ENCODE results near the gene DDIT4.

DDIT4 gene

DNA sequence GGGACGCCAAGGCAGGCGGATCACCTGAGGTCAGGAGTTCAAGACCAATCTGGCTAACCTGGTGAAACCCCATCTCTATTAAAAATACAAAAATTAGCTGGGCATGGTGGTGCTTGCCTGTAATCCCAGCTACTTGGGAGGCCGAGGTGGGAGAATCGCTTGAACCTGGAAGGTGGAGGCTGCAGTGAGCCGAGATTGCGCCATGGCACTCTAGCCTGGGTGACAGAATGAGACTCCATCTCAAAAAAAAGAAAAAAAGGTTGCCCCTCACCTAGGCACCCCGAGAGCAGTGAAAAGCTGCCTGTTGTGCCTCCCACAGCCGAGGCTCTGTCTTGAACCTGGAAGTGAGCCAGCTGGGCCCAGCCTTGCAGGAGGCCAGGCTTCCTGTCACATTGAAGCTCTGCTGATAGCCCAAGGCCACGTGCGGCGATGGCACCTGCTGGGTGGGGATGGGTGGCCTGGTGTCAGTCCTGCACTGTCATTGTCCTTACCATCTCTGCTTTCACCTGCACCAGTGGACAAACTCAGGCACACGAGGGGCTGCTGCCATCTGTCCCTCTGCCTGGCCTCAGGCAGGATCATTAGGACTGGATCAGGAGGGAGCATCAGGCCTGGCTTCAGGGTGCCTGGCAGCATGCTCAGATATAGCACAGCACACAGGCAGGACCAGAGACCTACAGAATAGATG is 43.2 kb downstream of the DDIT4 start:
- DNase-seq (ENCODE audit: low read depth), result no peak

DNA sequence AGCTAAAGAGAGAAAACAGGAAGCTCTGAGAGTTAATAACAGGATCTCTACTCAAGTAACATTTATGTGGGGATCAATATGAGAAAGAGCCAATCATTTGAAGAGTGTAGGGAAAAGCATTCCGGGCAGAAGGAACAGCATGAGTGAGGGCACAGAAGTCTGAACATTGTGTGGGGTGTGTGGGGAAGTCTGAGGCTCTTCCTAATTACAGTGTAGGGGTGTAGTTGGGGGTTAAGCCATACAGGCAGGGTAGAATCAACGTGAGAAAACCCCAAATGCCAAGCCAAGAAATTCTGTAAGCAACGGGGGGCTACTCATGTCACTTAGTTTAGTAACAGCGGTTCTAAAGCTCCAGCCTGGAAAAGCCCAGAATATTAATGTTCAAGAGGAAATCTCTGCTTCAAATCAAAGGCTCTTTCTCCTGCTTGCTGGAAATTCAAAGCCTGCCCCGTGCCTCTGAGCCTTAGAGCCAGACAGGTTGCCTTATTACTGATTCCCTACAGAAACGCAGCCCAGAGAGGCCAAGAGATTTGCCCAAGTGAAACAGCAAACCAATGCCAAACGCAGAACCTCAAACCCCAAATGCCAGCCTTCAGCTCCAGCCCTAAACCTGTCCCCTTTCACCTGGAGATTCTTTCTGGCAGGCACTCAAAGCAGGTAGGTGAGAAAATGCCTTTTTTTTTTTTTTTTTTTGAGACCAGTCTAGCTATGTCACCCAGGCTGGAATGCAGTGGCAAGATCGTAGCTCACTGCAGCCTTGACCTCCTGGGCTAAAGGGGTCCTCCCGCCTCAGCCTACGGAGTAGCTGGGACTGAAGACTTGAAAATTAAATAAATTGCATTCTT is 44.9 kb downstream of the DDIT4 start:
- DNase-seq (ENCODE audit: low read depth), result no peak

DNA sequence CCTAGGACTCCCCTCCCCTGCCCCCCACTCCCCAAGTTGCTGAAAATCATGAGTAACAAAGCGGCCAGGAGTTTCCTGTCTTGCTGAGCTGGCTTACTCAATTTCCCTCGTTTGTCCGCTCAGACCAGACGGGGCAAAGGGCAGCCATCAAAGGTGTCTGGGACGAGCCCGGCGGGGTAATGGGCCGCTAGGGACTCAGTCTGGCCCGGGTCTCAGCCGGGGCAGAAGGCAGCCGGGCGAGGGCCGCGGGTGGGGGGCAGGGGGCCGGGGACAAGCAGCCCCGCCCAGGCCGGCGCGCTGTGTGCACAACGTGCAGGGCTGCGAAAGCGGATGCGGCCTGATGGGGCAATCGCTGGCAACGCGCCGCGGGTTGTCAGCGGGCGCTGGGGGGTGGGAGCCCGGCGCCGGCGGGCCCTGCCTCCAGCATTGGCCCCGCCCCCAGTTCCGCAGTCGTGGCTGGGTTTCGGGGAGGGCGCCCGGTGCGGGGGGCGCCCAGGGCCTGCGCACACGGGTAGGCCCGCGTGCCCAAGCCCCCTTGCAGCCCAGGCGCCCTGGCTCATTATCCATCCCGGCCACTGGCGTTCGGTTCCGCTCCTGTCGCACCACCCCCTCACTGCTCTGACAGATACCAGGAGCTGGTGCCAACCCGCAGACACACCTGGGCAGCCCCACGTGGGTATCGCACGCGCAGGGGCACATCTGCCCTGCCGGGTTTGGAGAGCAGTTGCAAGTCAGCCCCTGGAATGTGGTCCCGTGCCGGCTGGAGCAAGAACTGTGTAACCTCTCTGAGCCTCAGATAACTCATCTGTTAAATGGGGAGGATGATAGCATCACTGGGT is 45.9 kb downstream of the DDIT4 start:
- DNase-seq (ENCODE audit: low read depth), result peak; percentile 85

DNA sequence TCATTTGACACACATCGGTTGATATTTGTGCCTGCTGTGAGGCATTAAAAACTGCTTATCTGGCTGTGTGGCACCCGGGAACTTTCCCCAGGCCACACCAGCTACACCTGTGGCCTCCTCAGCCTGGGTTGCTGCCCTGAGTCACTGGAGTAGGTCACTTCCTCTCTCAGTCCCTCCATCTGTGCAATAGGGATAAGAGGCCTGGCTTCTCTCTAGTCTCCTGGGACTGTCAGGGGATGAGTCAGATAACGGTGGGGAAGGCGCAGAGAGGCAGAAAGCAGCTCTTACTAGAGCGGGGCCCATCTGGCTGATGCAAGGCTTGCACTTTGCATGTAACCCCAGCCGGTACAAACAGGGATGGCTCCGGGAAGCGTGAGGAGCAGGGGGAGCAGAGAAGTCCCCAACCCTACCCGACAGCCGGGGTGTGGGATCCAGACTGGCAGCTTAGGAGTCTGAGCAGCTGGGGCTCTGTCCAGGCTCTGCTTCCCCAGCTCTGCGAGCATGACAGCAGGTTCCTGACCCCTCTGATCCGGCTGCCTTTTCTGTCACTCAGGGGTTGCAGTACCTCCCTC is 47.0 kb downstream of the DDIT4 start:
- DNase-seq (ENCODE audit: low read depth), result peak; percentile 100

DNA sequence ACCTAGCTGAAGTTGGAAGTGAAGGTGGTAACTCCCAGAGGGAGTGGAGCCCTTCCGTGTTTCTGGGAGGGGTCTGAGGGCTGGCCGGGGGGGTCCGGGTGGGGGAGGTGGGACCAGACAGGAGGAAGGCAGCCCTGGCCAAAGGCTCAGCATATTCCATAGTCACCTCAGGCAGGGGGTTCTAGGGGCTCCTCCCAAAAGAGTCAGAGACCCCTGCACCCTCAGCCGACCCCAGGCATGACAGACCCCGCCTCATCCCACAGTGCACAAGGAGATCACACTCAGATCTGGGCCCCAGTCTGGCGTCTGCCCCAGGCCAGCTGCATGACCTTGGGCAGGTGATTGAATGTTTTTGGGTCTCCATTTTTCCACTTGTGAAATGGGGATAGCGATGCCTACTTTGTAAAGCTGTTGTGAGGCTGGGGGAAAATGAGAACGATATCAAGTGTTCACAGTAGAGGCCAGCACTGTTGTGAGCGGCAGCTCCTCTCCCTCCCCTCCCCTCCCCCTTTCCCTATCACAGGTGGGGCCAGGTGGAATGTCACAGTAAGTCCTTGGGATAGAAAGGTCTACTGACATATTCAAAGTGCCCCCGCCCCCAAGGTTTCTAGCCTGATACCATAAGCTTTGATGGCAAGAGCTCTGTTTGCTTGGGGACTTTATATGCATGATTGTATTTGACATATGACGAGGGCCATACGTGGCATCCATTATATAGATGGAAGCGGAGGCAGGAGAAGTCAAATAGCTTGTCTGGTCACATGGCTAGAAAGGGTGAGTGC is 47.7 kb downstream of the DDIT4 start:
- DNase-seq (ENCODE audit: low read depth), result no peak

DNA sequence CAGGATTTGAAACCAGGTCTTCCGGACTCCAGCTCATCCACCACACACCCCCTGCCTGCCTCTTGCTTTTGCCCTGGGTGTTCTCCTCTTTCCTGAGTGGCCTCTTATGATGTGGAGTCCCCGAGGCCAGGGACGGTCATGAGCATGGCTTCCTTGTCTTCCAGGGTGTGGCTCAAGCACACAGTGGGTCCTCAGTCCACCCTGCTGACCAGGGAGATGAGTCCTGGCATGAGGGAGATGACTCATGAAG is 48.2 kb downstream of the DDIT4 start:
- no peak for DNase-seq (ENCODE audit: low read depth)

DNA sequence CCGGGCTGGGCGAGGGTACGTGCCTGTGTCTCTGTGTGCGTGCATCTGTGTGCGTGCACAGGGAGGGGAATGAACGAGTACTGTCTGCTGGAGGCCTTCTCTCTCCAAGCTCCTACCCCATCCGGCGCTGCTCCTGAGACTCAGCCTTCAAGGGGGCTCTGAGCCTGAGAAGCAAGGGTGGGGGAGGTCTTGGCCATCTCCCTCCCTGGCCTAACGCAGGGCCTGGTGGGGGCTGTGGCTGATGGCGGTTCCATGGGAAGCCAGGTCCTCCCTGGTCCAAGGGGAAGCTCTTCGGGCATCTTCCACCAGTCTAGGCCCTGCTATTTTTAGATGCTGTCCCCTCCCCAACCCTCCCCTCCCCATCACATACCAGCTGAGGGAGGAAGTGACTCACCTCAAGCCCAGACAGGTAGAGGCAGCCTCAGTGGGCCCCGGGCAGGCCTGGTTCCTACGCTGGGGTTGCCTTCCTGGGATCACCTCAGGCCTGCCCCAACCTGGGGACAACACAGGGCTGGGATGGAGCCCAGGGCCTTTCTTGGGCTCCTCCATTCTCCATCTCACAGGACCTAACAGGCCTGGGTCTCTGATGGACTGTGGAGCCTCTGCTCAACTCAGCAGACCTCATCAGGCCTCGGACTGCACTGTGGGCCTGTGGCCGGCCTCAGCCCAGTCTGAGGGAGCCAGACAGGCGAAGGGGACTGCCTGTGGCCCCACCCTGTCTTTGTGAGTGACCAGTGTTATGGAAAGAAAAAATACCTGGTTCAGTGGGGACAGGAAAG is 48.7 kb downstream of the DDIT4 start:
- no peak for DNase-seq (ENCODE audit: low read depth)

DNA sequence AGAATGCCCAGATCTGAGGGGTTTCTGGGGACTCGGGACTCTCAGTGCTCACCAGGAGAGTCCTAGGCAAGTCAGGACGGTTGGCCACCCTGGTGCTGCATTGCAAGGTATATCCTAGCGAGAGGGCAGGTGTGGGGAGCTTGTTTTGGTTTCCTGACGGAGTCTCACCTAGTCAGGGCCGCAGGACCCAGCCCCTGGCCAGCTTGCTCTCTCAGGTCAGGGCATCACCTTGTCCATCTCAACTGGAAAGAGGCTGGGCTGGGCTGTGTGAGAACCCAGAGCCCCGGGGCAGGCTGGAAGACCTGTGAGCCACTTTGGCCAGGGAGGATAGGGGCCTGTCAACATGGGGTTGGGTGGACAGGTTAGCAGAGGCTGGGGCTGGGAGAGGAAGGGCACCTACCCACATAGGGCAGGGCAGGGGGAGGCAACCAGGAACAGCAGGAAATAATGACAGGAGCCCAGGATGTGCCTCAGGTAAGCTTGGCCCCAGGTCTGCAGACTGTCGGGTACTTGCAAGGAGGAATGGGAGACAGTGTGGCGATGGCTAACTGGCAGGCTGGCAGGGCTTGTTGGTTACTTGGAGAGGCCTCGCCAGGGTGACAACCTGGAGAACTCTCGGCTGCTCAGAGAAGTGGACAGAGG is 49.5 kb downstream of the DDIT4 start:
- no peak for DNase-seq (ENCODE audit: low read depth)

DNA sequence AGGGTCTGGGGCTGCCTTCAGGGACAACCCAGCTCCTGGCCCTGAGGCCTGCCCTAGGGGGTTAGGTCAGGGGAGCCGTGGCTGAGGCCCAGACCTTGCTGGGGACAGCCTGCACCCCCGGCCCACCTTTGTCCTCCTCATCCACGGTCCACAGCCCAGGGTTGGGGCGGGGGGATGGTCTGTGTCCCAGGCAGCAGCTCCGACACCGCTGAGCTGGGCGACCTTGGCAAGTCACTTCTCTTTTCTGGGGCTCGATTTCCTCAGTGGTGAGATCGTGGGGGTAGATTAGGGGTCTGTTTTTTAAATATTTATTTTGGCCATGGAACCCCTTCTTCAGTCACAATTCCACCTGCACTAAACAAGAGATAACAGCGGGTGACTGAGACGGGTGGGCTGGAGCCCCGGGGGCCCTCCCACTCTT is 50.1 kb downstream of the DDIT4 start:
- no peak for DNase-seq (ENCODE audit: low read depth)

All from GM04504 (cell line).